ENCODE results near the gene TSPYL1. TPM values are rescaled to one million over a fixed set of nuclear protein-coding genes. Genes with fewer than 3 reads are reported as not detected.

The TSPYL1 gene
- total RNA-seq, 1 experiment from 2014 or later, result 68.6 TPM

DNA sequence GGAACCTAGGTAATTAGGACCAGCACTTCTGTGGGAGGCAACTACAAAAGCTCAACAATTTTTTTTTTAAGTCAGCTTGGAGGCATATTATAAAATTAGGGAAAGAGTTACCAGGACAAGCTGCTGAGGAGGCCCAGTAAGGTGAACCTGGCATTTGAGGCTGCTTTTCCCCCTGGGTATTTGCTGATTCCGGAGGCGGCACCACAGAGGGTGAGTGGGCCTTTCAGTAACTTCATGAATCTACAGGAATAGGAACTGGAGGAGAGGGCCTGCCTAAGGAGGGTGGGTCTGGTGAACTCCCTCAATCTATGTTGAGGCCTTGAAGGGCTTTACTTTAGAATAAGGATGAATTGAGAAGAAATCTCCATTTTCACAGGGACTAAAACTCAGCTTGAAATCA is 40.5 kb downstream of the TSPYL1 start (continued):
- TF ChIP-seq STAT6 (CRISPR knock-in tag; conservative IDR thresholded peaks at IDR 0.05; ENCODE audit: low read depth) (no peak), CBFB (CRISPR knock-in tag; IDR thresholded peaks at IDR 0.05; ENCODE audit: low read depth) (no peak), NFATC4 (CRISPR knock-in tag; IDR thresholded peaks at IDR 0.05) (no peak)
- TF ChIP-seq, protein P1, sequence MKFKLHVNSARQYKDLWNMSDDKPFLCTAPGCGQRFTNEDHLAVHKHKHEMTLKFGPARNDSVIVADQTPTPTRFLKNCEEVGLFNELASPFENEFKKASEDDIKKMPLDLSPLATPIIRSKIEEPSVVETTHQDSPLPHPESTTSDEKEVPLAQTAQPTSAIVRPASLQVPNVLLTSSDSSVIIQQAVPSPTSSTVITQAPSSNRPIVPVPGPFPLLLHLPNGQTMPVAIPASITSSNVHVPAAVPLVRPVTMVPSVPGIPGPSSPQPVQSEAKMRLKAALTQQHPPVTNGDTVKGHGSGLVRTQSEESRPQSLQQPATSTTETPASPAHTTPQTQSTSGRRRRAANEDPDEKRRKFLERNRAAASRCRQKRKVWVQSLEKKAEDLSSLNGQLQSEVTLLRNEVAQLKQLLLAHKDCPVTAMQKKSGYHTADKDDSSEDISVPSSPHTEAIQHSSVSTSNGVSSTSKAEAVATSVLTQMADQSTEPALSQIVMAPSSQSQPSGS (CRISPR knock-in tag; IDR thresholded peaks at IDR 0.05; ENCODE audit: borderline replicate concordance, low read depth), result no peak
- TF ChIP-seq, protein P2, sequence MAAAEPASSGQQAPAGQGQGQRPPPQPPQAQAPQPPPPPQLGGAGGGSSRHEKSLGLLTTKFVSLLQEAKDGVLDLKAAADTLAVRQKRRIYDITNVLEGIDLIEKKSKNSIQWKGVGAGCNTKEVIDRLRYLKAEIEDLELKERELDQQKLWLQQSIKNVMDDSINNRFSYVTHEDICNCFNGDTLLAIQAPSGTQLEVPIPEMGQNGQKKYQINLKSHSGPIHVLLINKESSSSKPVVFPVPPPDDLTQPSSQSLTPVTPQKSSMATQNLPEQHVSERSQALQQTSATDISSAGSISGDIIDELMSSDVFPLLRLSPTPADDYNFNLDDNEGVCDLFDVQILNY (CRISPR knock-in tag; IDR thresholded peaks at IDR 0.05), result no peak

DNA sequence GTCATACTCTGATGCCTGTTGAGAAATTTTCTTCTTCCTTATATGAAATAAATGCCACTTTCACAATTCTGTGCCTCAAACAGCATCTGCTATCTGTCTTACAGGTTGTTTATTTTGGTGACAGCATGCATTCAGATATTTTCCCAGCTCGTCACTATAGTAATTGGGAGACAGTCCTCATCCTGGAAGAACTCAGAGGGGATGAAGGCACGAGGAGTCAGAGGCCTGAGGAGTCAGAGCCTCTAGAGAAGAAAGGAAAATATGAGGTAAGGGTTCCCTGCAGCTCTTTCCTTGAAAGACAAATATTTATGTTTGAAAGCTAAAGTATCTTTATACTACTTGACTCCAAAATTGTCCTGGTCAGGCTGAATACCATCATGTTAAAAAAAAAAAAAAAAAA is 41.6 kb downstream of the TSPYL1 start:
- POLR2A ChIA-PET, result no interaction called here
- CTCF ChIA-PET, result interaction anchor here (0.6 kb wide), 1 partner anchor 297 kb away, joined by 3 read pairs; no protein-coding TSS in a partner anchor
- no peak for TF ChIP-seq ZNF219 (CRISPR knock-in tag; IDR thresholded peaks at IDR 0.05; ENCODE audit: borderline replicate concordance)
- TF ChIP-seq CREM (CRISPR knock-in tag; IDR thresholded peaks at IDR 0.05), result no peak
- no peak for TF ChIP-seq RORB (CRISPR knock-in tag; IDR thresholded peaks at IDR 0.05)
- TF ChIP-seq ZNF138 (CRISPR knock-in tag; conservative IDR thresholded peaks at IDR 0.05), result no peak
- TF ChIP-seq MYBL2 (CRISPR knock-in tag; IDR thresholded peaks at IDR 0.05), result no peak
- no peak for TF ChIP-seq MXD4 (CRISPR knock-in tag; IDR thresholded peaks at IDR 0.05; ENCODE audit: borderline replicate concordance)
- no peak for TF ChIP-seq AR (CRISPR knock-in tag; IDR thresholded peaks at IDR 0.05)
- TF ChIP-seq TEAD1 (CRISPR knock-in tag; IDR thresholded peaks at IDR 0.05), result no peak
- no peak for TF ChIP-seq ELF4 (CRISPR knock-in tag; IDR thresholded peaks at IDR 0.05; ENCODE audit: low read depth)
- no peak for TF ChIP-seq ZNF416 (CRISPR knock-in tag; IDR thresholded peaks at IDR 0.05)
- TF ChIP-seq, protein P3, sequence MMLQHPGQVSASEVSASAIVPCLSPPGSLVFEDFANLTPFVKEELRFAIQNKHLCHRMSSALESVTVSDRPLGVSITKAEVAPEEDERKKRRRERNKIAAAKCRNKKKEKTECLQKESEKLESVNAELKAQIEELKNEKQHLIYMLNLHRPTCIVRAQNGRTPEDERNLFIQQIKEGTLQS (CRISPR knock-in tag; conservative IDR thresholded peaks at IDR 0.05), result no peak
- TF ChIP-seq TP53 (CRISPR knock-in tag; IDR thresholded peaks at IDR 0.05), result no peak
- TF ChIP-seq NFATC4 (CRISPR knock-in tag; IDR thresholded peaks at IDR 0.05), result no peak
- no peak for TF ChIP-seq SP1 (CRISPR knock-in tag; conservative IDR thresholded peaks at IDR 0.05)
- TF ChIP-seq IRF2 (CRISPR knock-in tag; IDR thresholded peaks at IDR 0.05; ENCODE audit: borderline replicate concordance, low read depth), result no peak
- no peak for TF ChIP-seq KAT7 (CRISPR knock-in tag; IDR thresholded peaks at IDR 0.05; ENCODE audit: borderline replicate concordance)
- no peak for TF ChIP-seq ZNF671 (CRISPR knock-in tag; IDR thresholded peaks at IDR 0.05)
- TF ChIP-seq NR2C2 (CRISPR knock-in tag; IDR thresholded peaks at IDR 0.05), result no peak
- ATAC-seq (no peak), DNase-seq (ENCODE audit: low spot score) (no peak)
- peaks cover 4% of the 10 kb centered on the region; the same call in 1 of the 2 replicates for H3K9me3 Mint-ChIP-seq
- peaks cover 15% of the 10 kb centered on the region for H3K36me3 Mint-ChIP-seq
- H3K27me3 Mint-ChIP-seq (ENCODE audit: low read depth), result no peaks in the 10 kb centered on the region
- no peak overlapping the region for H3K27ac Mint-ChIP-seq
- H3K4me3 Mint-ChIP-seq, result no peak overlapping the region
- H3K4me1 Mint-ChIP-seq, result no peaks in the 10 kb centered on the region
